Measurements from ENCODE around the gene GAMT. TPM values are rescaled to one million over a fixed set of nuclear protein-coding genes. Genes with fewer than 3 reads are reported as not detected.
A peak's percentile ranks its signal among the peaks of the same experiment; 100 is the strongest.
"Not testable (repeated sequence)": the region's sequence is repeated elsewhere in the genome, so short reads cannot be mapped to it uniquely, and the experiment has no call there.

Gene GAMT
- total RNA-seq, 2 donors from 2014 or later = 38.4 to 49.6 TPM

DNA sequence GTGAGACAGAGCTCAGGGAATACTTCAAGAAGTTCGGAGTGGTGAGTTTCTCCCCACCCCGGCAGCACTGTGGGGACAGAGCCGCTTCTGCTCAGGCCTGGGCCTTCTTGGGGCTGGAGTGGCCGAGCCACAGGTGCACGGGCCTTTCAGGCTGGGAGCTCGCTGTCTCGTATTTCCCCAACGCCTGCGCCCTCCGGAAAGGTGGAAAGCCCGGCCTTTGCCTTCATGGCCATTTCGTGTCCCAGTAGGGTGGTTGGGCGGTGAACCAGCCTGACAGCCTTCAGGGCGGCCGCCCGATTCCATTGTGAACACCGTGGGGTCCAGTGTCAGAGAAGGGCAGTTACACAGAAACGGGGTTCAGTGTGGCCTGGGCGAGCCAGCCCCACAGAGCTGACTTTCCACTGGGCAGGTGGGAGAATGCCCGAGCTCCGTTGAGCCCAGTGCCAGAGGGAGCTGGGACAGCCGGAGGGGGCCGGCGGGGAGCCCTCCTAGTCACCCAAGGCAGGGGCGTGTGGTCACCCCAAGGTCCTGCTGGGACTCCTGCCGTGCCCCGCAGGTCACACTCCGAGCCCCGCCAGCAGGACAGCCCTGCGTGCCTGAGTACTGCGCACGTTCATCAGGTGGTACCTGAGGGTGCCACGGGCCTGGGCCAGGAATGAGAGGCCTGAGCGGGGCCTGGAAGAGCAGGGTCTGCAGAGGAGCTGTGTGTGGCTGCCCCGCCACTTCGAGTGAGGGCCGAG lies 20.0 kb upstream of the GAMT start:
- no peaks in the 10 kb centered on the region for H3K27me3 Mint-ChIP-seq (ENCODE audit: insufficient read depth)
- WGBS, 2 experiments (ENCODE audit: insufficient coverage in 1 of 2, insufficient read length in 1 of 2) = 96 to 98% methylated on average over 30 to 37 of the region's 37 CpGs
- no peak for DNase-seq

DNA sequence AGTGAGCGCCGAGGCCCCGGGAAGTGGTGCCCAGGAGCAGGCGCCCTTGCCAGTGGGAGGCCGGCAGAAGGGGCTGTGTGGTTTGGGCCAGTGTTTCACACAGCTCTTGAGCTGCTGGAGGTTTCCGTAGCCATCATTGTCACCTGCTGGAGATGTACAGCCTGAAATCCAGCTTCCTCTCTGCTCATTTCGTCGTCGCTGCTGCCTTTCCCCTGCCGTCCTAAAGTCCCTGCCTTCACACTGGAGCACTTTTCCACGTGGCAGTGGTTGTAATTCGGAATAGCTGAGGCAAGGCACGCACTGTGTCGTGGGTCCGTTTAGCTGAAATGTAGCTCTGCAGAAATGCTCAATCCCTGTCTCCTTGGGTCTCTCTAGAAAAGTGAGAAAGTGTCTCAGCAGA lies 19.2 kb upstream of the GAMT start:
- no peaks in the 10 kb centered on the region for H3K27me3 Mint-ChIP-seq (ENCODE audit: insufficient read depth)
- no peak for DNase-seq
- H3K27ac Mint-ChIP-seq = peak overlapping the region; percentile 49
- no peaks in the 10 kb centered on the region for H3K9me3 ChIP-seq (ENCODE audit: control insufficient read depth, low read length)
- H3K36me3 Mint-ChIP-seq (ENCODE audit: low read depth) = peaks cover 57% of the 10 kb centered on the region
- H3K27me3 ChIP-seq (ENCODE audit: control insufficient read depth, insufficient read depth, low read length, poor library complexity, severe bottlenecking) = no peaks in the 10 kb centered on the region
- H3K9ac ChIP-seq (ENCODE audit: extremely low read depth, low read length, poor library complexity, severe bottlenecking) = no peak overlapping the region
- 94 to 96% methylated on average over 13 to 15 of the region's 15 CpGs for WGBS, 2 experiments (ENCODE audit: insufficient coverage in 1 of 2, insufficient read length in 1 of 2)
- H3K27ac ChIP-seq (ENCODE audit: low read depth, low read length) = no peak overlapping the region
- H3K4me1 Mint-ChIP-seq = peaks cover 11% of the 10 kb centered on the region
- peaks cover 6% of the 10 kb centered on the region for H3K4me1 ChIP-seq (ENCODE audit: control insufficient read depth, insufficient read depth, low read length)
- H3K4me3 ChIP-seq (ENCODE audit: low read length) = no peak overlapping the region
- H3K36me3 ChIP-seq (ENCODE audit: control insufficient read depth, insufficient read depth, low read length) = peaks cover 81% of the 10 kb centered on the region
- TF ChIP-seq, protein P1, sequence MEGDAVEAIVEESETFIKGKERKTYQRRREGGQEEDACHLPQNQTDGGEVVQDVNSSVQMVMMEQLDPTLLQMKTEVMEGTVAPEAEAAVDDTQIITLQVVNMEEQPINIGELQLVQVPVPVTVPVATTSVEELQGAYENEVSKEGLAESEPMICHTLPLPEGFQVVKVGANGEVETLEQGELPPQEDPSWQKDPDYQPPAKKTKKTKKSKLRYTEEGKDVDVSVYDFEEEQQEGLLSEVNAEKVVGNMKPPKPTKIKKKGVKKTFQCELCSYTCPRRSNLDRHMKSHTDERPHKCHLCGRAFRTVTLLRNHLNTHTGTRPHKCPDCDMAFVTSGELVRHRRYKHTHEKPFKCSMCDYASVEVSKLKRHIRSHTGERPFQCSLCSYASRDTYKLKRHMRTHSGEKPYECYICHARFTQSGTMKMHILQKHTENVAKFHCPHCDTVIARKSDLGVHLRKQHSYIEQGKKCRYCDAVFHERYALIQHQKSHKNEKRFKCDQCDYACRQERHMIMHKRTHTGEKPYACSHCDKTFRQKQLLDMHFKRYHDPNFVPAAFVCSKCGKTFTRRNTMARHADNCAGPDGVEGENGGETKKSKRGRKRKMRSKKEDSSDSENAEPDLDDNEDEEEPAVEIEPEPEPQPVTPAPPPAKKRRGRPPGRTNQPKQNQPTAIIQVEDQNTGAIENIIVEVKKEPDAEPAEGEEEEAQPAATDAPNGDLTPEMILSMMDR (conservative IDR thresholded peaks at IDR 0.05) = no peak
- no peaks in the 10 kb centered on the region for H3K9me3 Mint-ChIP-seq
- H3K4me3 Mint-ChIP-seq = no peak overlapping the region

More for the DNA sequence above, 20.0 kb upstream of the GAMT start:
- Histone ChIP-seq H3K4me1 (ENCODE audit: control insufficient read depth, insufficient read depth, low read length) (peaks cover under 1% of the 10 kb centered on the region), H3K27me3 (ENCODE audit: control insufficient read depth, insufficient read depth, low read length, poor library complexity, severe bottlenecking) (no peaks in the 10 kb centered on the region), H3K36me3 (ENCODE audit: control insufficient read depth, insufficient read depth, low read length) (peaks cover 84% of the 10 kb centered on the region), H3K9ac (ENCODE audit: extremely low read depth, low read length, poor library complexity, severe bottlenecking) (no peak overlapping the region), H3K4me3 (ENCODE audit: low read length) (no peak overlapping the region), H3K27ac (ENCODE audit: low read depth, low read length) (peak overlapping the region; percentile 17), H3K9me3 (ENCODE audit: control insufficient read depth, low read length) (no peaks in the 10 kb centered on the region)
- TF ChIP-seq, protein P1 (conservative IDR thresholded peaks at IDR 0.05) = no peak
- Mint-ChIP-seq H3K36me3 (ENCODE audit: low read depth) (peaks cover 61% of the 10 kb centered on the region), H3K9me3 (no peaks in the 10 kb centered on the region), H3K4me1 (peaks cover 3% of the 10 kb centered on the region), H3K27ac (no peak overlapping the region), H3K4me3 (no peak overlapping the region)

GRCh38 chr19:1420085-1420484 lies 18.7 kb upstream of the GAMT start:
- not testable (repeated sequence) for H3K27ac Mint-ChIP-seq; H3K9me3 ChIP-seq (ENCODE audit: control insufficient read depth, low read length); H3K27me3 ChIP-seq (ENCODE audit: control insufficient read depth, insufficient read depth, low read length, poor library complexity, severe bottlenecking); DNase-seq; H3K9ac ChIP-seq (ENCODE audit: extremely low read depth, low read length, poor library complexity, severe bottlenecking); H3K4me3 Mint-ChIP-seq; H3K9me3 Mint-ChIP-seq; H3K4me1 ChIP-seq (ENCODE audit: control insufficient read depth, insufficient read depth, low read length); H3K27me3 Mint-ChIP-seq (ENCODE audit: insufficient read depth); H3K27ac ChIP-seq (ENCODE audit: low read depth, low read length); H3K4me3 ChIP-seq (ENCODE audit: low read length)
- 93 to 95% methylated on average over 3 to 13 of the region's 43 CpGs for WGBS, 2 experiments (ENCODE audit: insufficient coverage in 1 of 2, insufficient read length in 1 of 2)
- Mint-ChIP-seq H3K36me3 (ENCODE audit: low read depth) (peaks cover 54% of the 10 kb centered on the region), H3K4me1 (peaks cover 14% of the 10 kb centered on the region)
- H3K36me3 ChIP-seq (ENCODE audit: control insufficient read depth, insufficient read depth, low read length) = peaks cover 76% of the 10 kb centered on the region

All from endodermal cell (in vitro differentiated cells).